ENCODE data around the gene KRT13. TPM values are rescaled to one million over a fixed set of nuclear protein-coding genes. Genes with fewer than 3 reads are reported as not detected.

KRT13 gene
- polyA plus RNA-seq, 1 donor (not counting 4 experiments of a cell fraction or from before 2014, with no cell fraction given), result 24.0 TPM

GRCh38 chr17:41468346-41468745, 37.1 kb downstream of the KRT13 start:
- no peak for TF ChIP-seq CTCF (optimal IDR thresholded peaks at IDR 0.05 in 1 of 3, IDR thresholded peaks at IDR 0.05 in 1 of 3, conservative IDR thresholded peaks at IDR 0.05 in 1 of 3; ENCODE audit: extremely low read depth in 1 of 3, insufficient read depth in 2 of 3, low read length in 3 of 3)
- TF ChIP-seq EZH2 (IDR thresholded peaks at IDR 0.05; ENCODE audit: low read length), result no peak
- DNase-seq (ENCODE audit: low read depth, low spot score) (no peak), FAIRE-seq (no peak)
- peaks cover 16% of the 10 kb centered on the region for H3K4me1 ChIP-seq (ENCODE audit: control insufficient read depth, extremely low read depth, insufficient read depth, low read length)
- no peak overlapping the region for H3K9ac ChIP-seq (ENCODE audit: control insufficient read depth, extremely low read depth, insufficient read depth, low read length)
- no peak overlapping the region for H3K4me3 ChIP-seq (ENCODE audit: control insufficient read depth in 2 of 3, extremely low read depth in 1 of 3, insufficient read depth in 2 of 3, low read depth in 1 of 3, low read length in 3 of 3)
- no peaks in the 10 kb centered on the region for H4K20me1 ChIP-seq (ENCODE audit: control insufficient read depth, extremely low read depth, insufficient read depth, low read length)
- H3K79me2 ChIP-seq (ENCODE audit: control insufficient read depth, insufficient read depth, low read length), result no peaks in the 10 kb centered on the region
- no peak overlapping the region for H3K4me2 ChIP-seq (ENCODE audit: control insufficient read depth, extremely low read depth, insufficient read depth, low read depth, low read length)
- no peaks in the 10 kb centered on the region for H3K36me3 ChIP-seq (ENCODE audit: control insufficient read depth in 2 of 2, extremely low read depth in 1 of 2, insufficient read depth in 2 of 2, low read length in 2 of 2)
- peaks cover 3% of the 10 kb centered on the region for H3K9me3 ChIP-seq (ENCODE audit: control insufficient read depth, low read depth, low read length)
- no peak overlapping the region for H2AFZ ChIP-seq (ENCODE audit: control insufficient read depth, low read length)
- H3K27ac ChIP-seq (ENCODE audit: control insufficient read depth, insufficient read depth, low read length), result no peak overlapping the region
- no peaks in the 10 kb centered on the region for H3K9me1 ChIP-seq (ENCODE audit: control insufficient read depth, extremely low read depth, insufficient read depth, low read length)
- H3K27me3 ChIP-seq (ENCODE audit: control insufficient read depth, extremely low read depth, insufficient read depth, low read length), result no peaks in the 10 kb centered on the region
- dilution Hi-C loops (cut with MboI; ENCODE audit: extremely low pct_ligation_motif_present, low sequenced_read_pairs), result no loop called here

GRCh38 chr17:41467561-41467960, 37.9 kb downstream of the KRT13 start:
- no peak overlapping the region for H3K27ac ChIP-seq (ENCODE audit: control insufficient read depth, insufficient read depth, low read length)

More at GRCh38 chr17:41467561-41467960, 37.9 kb downstream of the KRT13 start:
- Histone ChIP-seq H3K27me3 (ENCODE audit: control insufficient read depth, extremely low read depth, insufficient read depth, low read length) (no peaks in the 10 kb centered on the region), H3K9me1 (ENCODE audit: control insufficient read depth, extremely low read depth, insufficient read depth, low read length) (no peaks in the 10 kb centered on the region), H4K20me1 (ENCODE audit: control insufficient read depth, extremely low read depth, insufficient read depth, low read length) (no peaks in the 10 kb centered on the region), H3K9me3 (ENCODE audit: control insufficient read depth, low read depth, low read length) (peaks cover 3% of the 10 kb centered on the region), H3K79me2 (ENCODE audit: control insufficient read depth, insufficient read depth, low read length) (no peaks in the 10 kb centered on the region), H3K9ac (ENCODE audit: control insufficient read depth, extremely low read depth, insufficient read depth, low read length) (no peak overlapping the region), H2AFZ (ENCODE audit: control insufficient read depth, low read length) (no peak overlapping the region), H3K36me3 (ENCODE audit: control insufficient read depth in 2 of 2, extremely low read depth in 1 of 2, insufficient read depth in 2 of 2, low read length in 2 of 2) (no peaks in the 10 kb centered on the region), H3K4me1 (ENCODE audit: control insufficient read depth, extremely low read depth, insufficient read depth, low read length) (peaks cover 16% of the 10 kb centered on the region), H3K4me3 (ENCODE audit: control insufficient read depth in 2 of 3, extremely low read depth in 1 of 3, insufficient read depth in 2 of 3, low read depth in 1 of 3, low read length in 3 of 3) (no peak overlapping the region), H3K4me2 (ENCODE audit: control insufficient read depth, extremely low read depth, insufficient read depth, low read depth, low read length) (no peak overlapping the region)
- FAIRE-seq (no peak), DNase-seq (ENCODE audit: low read depth, low spot score) (no peak)
- dilution Hi-C loops (cut with MboI; ENCODE audit: extremely low pct_ligation_motif_present, low sequenced_read_pairs), result no loop called here
- TF ChIP-seq CTCF (optimal IDR thresholded peaks at IDR 0.05 in 1 of 3, IDR thresholded peaks at IDR 0.05 in 1 of 3, conservative IDR thresholded peaks at IDR 0.05 in 1 of 3; ENCODE audit: extremely low read depth in 1 of 3, insufficient read depth in 2 of 3, low read length in 3 of 3) (no peak), EZH2 (IDR thresholded peaks at IDR 0.05; ENCODE audit: low read length) (no peak)
